Muscle layer of colon (tissue), 2 donors: ENCODE results near the gene PRCP.

Experiments used
- H3K27ac ChIP-seq: one replicate; pipeline ENCODE4 v1.7.0; 2013; ENCODE audit warnings: low read depth, mild to moderate bottlenecking, low read length, moderate library complexity
- H3K27me3 ChIP-seq, 2 donors: one replicate each; pipeline ENCODE4 v1.7.0; 2013; ENCODE audit warnings: low read length in 2 of 2, mild to moderate bottlenecking in 2 of 2; ENCODE audit not compliant: insufficient read depth in 2 of 2, control insufficient read depth in 1 of 2
- H3K36me3 ChIP-seq: one replicate; pipeline ENCODE4 v1.7.0; 2013; ENCODE audit warnings: mild to moderate bottlenecking, low read length; ENCODE audit not compliant: insufficient read depth
- H3K4me1 ChIP-seq: one replicate; pipeline ENCODE4 v1.7.0; 2013; ENCODE audit warnings: mild to moderate bottlenecking, low read length; ENCODE audit not compliant: insufficient read depth
- H3K4me3 ChIP-seq, 2 donors: one replicate each; pipeline ENCODE4 v1.7.0; 2013; ENCODE audit warnings: low read length in 2 of 2, low read depth in 1 of 2, mild to moderate bottlenecking in 1 of 2, moderate library complexity in 1 of 2
- H3K9ac ChIP-seq: one replicate; pipeline ENCODE4 v1.7.0; 2013; ENCODE audit warnings: low read length
- H3K9me3 ChIP-seq: one replicate; pipeline ENCODE4 v1.7.0; 2013; ENCODE audit warnings: mild to moderate bottlenecking, low read length
- donor health status: abdominal sarcoma.
- donor health status: Adenocarcinoma of cecum.

The PRCP gene

DNA sequence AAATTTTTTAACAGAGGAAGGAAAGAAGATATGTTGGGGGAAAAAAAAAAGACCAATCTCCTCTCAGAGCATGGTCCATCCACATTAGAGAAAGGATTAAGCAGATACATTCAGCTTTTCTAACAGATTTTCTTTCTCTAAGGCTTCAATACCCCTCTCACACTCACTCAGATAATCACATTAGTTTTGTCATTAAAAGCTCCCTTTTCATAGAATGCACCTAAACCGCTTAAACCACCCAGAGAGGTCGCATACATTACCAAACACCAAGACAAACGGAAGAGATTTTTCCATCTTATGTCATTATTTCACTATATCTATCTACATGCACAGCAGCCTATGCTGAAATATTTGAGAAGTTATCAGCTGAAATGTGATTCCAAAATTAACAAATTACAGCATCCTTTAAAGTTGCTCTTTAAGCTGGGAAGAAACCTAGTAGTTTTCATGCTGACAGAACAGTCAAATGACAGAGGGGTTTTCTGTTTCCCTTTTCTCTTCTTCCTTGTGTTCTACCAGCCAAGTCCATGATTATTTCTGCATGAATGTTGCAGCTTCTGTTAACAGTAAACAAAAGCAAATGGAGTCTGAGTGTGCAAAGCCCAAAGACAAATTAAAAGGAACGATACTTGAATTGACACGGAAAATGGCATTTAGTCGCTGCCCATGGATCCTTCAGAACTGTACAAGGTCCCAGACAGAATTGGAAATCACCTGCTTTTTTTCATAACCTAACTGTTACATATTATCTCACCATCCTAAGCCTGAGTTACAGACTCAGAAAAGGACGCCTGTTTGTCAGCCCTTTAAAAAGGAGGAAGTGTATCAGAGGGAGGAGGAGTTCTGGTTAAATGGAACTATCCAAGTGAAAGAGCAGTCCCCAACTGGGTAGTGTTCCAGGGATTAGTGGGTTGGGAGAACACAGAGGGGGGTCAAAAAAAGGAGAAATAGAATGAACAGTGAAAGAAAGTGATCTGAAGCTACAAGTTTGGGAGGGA lies 54.6 kb downstream of the PRCP start:
- H3K9ac ChIP-seq = no peak overlapping the region
- H3K4me1 ChIP-seq = no peaks in the 10 kb centered on the region
- no peak overlapping the region for H3K27ac ChIP-seq
- H3K4me3 ChIP-seq = no peak overlapping the region
- no peaks in the 10 kb centered on the region for H3K9me3 ChIP-seq
- no peaks in the 10 kb centered on the region for H3K36me3 ChIP-seq
- H3K27me3 ChIP-seq = no peaks in the 10 kb centered on the region

DNA sequence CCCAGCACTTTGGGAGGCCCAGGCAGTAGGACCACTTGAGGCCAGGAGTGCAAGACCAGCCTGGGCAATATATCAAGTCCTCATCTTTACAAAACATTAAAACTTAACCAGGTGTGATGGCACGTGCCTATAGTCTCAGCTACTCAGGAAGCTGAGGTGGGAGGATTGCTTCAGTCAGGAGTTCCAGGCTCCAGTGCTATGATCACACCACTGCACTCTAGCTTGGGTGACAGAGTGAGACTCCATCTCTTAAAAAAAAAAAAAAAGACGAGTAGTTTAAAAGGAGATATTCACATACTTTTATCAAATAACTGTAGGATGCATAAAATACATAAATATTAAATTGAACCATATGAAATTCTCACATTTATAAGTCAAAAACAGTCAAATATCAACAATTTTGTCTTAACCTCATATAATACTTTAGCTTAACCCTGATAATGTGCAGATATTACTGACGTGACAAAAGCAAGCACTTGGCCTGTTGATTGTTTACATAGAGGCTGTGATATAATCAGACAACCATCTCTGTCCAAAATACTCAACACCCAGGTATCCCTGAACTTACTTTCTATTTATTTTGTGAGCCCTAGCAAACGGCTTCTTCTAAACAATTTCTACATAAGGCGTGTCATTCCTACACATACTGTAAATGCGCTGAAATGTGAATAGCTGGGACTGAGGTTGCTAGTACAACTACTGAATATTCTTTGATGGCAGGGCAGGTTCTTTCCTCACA lies 57.0 kb downstream of the PRCP start:
- Histone ChIP-seq H3K4me1 (no peaks in the 10 kb centered on the region), H3K9ac (no peak overlapping the region), H3K27me3 (no peaks in the 10 kb centered on the region), H3K4me3 (no peak overlapping the region), H3K36me3 (no peaks in the 10 kb centered on the region), H3K9me3 (no peaks in the 10 kb centered on the region), H3K27ac (no peak overlapping the region)

DNA sequence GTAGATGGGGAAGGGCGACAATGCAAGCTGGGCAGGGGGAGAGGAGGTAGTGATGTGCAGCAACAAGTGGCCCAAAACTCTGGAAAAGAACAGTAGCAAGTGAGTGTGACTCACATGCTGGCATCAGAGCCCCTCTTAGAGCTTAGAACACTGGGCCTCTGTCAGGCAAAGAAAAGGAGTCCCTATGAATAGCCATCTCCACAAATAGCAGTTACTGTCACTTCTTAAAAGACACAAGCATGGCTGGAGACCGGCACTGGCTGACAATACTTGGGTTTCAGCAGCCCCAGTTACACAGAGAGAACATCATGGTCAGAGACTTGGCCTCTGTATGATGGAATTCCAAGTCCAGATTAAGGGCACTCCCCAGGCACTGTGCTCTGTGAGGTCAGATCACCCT lies 58.2 kb downstream of the PRCP start:
- H3K4me1 ChIP-seq = no peaks in the 10 kb centered on the region
- no peak overlapping the region for H3K4me3 ChIP-seq
- no peaks in the 10 kb centered on the region for H3K36me3 ChIP-seq
- no peaks in the 10 kb centered on the region for H3K9me3 ChIP-seq
- H3K27ac ChIP-seq = no peak overlapping the region
- H3K9ac ChIP-seq = no peak overlapping the region
- no peaks in the 10 kb centered on the region for H3K27me3 ChIP-seq

DNA sequence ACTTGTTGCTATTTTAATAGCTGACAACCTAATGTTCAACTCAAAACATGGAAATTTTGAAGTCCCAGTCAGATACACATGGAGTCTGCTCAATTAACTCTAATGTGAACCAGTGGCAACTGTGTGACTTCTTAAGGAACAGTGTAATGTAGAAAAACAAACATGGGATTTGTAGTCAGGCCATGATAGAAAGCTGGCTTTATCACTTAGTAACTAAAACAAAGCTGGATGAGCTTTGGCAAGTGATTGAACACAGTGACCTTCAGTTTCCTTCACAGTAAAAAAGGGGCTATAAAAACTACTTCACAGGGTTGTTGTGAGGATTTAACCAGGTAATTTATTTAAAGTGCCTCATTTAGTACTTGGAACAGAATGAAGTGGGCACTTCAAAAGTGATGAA lies 62.6 kb downstream of the PRCP start:
- Histone ChIP-seq H3K27me3 (no peaks in the 10 kb centered on the region), H3K9me3 (no peaks in the 10 kb centered on the region), H3K4me1 (no peaks in the 10 kb centered on the region), H3K27ac (no peak overlapping the region), H3K9ac (no peak overlapping the region), H3K4me3 (no peak overlapping the region), H3K36me3 (no peaks in the 10 kb centered on the region)

DNA sequence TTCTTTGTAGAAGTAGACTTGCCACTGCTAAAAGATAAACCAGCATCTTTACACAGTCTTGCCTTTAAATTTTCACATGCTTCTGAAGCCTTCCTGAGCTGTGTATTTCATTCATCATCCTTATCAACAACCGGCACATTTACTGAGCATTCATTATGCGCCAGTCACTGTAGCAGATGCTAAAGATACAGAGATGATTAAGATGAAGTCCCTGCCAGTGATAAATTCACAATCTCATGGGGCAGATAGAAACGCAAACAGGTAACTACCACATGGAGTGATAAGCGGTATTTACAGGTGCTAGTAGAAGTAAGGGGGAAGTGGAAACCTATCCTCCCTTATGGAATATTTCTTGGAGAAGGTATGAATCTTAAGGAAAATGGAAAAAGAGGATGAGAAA lies 67.2 kb downstream of the PRCP start:
- no peak overlapping the region for H3K9ac ChIP-seq

DNA sequence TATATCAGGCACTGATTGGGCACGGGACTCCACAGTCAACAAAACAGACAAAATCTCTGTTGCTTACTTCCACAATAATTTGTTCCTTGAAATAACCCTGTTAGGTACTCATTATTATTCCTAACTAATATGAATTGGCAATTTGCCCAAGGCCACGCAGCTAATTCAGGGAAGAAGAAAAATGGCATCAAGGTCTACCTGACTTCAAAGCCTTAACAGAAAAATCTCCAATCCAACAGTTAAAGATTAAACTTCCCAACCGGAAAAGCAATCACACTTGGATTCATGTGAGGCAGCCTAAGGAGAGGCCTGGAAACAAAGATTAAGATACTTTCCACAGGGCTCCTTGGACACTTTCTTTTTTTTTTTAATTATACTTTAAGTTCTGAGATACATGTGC lies 68.9 kb downstream of the PRCP start:
- H3K36me3 ChIP-seq = no peaks in the 10 kb centered on the region

More for the DNA sequence above, 67.2 kb downstream of the PRCP start:
- no peak overlapping the region for H3K4me3 ChIP-seq
- no peaks in the 10 kb centered on the region for H3K36me3 ChIP-seq
- no peaks in the 10 kb centered on the region for H3K4me1 ChIP-seq
- no peaks in the 10 kb centered on the region for H3K9me3 ChIP-seq
- H3K27me3 ChIP-seq = no peaks in the 10 kb centered on the region
- no peak overlapping the region for H3K27ac ChIP-seq

DNA sequence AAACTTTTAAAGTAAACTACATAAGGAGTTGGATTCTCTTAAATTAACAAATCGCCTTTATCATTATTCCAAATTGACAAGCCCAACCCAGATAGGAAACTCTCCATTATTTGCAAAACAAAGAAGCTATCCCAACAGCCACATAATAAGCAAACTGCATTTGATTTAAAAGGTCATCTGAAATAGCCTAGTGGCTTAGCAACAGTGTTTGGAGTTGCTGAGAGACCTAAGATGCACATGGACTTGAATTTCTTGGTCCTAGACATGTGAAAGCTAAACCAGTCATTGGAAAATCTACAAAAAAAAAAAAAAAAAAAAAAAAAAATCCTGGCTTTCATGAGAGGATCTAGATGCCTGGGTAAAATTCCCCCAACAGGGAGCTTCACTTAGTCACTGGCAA lies 69.5 kb downstream of the PRCP start:
- Histone ChIP-seq H3K27me3 (no peaks in the 10 kb centered on the region), H3K27ac (no peak overlapping the region), H3K9me3 (no peaks in the 10 kb centered on the region), H3K9ac (no peak overlapping the region), H3K4me1 (no peaks in the 10 kb centered on the region), H3K4me3 (no peak overlapping the region), H3K36me3 (no peaks in the 10 kb centered on the region)

More for the DNA sequence above, 68.9 kb downstream of the PRCP start:
- H3K9me3 ChIP-seq = no peaks in the 10 kb centered on the region
- no peak overlapping the region for H3K4me3 ChIP-seq
- no peaks in the 10 kb centered on the region for H3K4me1 ChIP-seq
- no peak overlapping the region for H3K9ac ChIP-seq
- no peaks in the 10 kb centered on the region for H3K27me3 ChIP-seq
- no peak overlapping the region for H3K27ac ChIP-seq

DNA sequence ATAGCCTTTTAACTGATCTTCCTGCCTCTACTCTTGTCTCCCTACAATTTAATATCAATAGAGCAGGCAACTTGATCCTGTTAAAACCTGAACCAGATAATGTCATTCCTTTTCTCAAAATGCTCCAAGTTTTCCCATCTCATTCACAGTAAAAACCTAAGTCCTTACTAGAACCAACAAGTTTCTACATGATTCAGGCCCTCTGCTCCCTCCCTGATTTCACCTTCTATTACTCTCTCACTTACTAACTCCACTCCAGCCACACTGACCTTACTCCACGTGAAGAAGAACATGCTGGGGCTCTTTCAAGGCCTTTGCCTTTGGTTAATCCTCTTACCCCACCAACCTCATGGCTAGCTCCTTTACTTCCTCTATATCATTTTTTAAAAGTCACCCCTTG lies 71.1 kb downstream of the PRCP start:
- no peaks in the 10 kb centered on the region for H3K27me3 ChIP-seq
- H3K4me3 ChIP-seq = no peak overlapping the region
- no peaks in the 10 kb centered on the region for H3K4me1 ChIP-seq
- no peaks in the 10 kb centered on the region for H3K9me3 ChIP-seq
- no peak overlapping the region for H3K9ac ChIP-seq
- H3K36me3 ChIP-seq = peaks cover 6% of the 10 kb centered on the region
- H3K27ac ChIP-seq = no peak overlapping the region

DNA sequence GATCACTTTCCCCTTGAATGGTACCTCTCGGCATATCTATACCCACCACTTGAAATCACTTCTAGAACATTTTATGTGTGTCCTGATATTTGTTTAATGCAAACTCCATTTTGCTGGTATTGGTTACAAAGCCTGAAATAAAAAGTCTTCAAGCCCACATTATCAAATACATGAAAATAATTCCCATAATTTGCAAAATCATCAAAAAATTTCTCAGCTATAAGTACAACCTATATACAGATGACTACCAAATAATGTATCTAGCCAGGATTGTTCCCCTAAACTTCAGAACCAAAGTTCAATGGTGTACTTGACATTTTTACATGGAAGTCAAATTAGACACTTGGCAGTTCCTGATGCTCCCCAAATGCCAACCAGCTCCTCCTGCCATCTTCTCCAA lies 71.8 kb downstream of the PRCP start:
- peaks cover 6% of the 10 kb centered on the region for H3K36me3 ChIP-seq
- H3K4me3 ChIP-seq = no peak overlapping the region
- no peak overlapping the region for H3K27ac ChIP-seq
- no peaks in the 10 kb centered on the region for H3K4me1 ChIP-seq
- no peak overlapping the region for H3K9ac ChIP-seq
- no peaks in the 10 kb centered on the region for H3K27me3 ChIP-seq
- H3K9me3 ChIP-seq = no peaks in the 10 kb centered on the region

DNA sequence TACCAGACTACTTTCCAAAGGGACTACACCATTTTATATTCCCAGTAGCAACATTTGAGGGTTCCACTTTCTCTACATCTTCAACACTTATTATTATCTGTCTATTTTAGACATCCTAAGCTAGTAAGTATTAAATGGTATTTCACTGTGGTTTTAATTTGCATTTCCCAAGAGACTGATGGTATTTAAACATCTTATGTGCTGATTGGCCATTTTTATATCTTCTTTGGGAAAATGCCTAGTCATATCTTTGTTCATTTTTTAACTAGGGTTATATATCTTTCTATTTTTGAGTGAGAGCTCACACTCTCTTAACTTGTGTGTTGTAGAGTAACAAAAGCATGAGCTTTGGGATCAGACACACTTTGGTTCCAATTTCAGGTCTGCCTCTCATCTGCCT lies 73.7 kb downstream of the PRCP start:
- Histone ChIP-seq H3K4me1 (no peaks in the 10 kb centered on the region), H3K36me3 (peaks cover 6% of the 10 kb centered on the region), H3K27me3 (no peaks in the 10 kb centered on the region), H3K9ac (no peak overlapping the region), H3K9me3 (no peaks in the 10 kb centered on the region), H3K27ac (no peak overlapping the region), H3K4me3 (no peak overlapping the region)

DNA sequence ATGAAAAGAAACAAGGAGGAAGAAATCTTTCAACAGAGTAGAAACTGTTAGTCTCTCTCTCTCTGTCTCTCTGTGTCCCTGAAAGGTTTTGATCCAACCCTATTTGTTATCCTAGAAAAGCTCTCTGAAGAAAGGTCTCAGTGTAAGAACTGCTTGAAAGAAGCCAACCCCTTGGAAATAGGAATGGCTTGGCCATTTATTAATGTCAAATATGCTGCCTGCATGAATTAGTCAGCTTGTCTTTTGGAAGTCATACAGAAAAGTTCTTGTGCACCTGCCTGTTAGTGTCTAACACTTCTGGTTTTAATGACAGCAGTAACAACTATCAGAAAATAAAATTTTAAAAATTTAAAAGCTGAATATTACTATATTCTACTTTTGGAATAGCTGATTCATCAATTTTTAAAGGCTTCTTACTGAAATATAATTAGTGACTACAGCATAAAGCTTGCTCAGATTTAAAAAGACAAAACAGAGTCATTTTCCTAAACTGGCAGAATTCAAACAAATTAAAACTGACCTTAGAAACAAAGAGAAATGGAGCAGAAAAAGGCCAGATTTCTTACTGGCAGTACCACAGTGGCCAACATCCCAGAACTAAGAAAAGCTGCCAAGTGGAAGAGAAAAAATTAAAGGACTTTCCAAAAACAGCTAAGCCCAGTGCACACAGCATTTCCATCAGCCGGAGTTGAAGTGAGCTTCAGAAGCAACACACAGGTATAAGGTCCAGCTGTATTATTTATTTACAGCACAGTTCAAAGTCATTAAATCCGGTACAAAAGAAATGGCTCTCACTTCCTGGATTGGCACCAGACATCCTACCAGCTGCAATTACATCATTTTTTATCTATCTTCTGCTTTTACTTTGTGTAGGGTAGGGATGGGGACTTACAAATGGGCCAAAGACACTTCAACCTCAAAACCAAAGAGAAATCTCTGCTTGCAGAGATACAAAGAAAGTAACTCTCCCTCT lies 76.3 kb downstream of the PRCP start:
- no peaks in the 10 kb centered on the region for H3K9me3 ChIP-seq
- H3K27ac ChIP-seq = no peak overlapping the region
- peaks cover 6% of the 10 kb centered on the region for H3K36me3 ChIP-seq
- H3K4me3 ChIP-seq = no peak overlapping the region
- no peaks in the 10 kb centered on the region for H3K4me1 ChIP-seq
- H3K27me3 ChIP-seq = no peaks in the 10 kb centered on the region
- no peak overlapping the region for H3K9ac ChIP-seq
